OCI-LY1 (cell line): ENCODE data around the gene DNM2.

Experiments used
- H2AFZ ChIP-seq: fragments of 200-600 bp; sonication (generic), shearing (Covaris generic); 2 replicates; pipeline ENCODE4 v1.6.0; 2014; ENCODE audit warnings: antibody characterized with exemption, mild to moderate bottlenecking, low read length
- H3F3A ChIP-seq: fragments of 200-600 bp; sonication (generic), shearing (Covaris generic); 2 replicates; pipeline ENCODE4 v1.6.0; 2014; ENCODE audit warnings: mild to moderate bottlenecking, antibody characterized with exemption, low read length, moderate library complexity; ENCODE audit not compliant: insufficient read depth
- H3K27ac ChIP-seq: fragments of 200-600 bp; sonication (generic); 2 replicates; pipeline ENCODE4 v1.5.1; 2014; ENCODE audit warnings: low read length, mixed run types, mild to moderate bottlenecking, low read depth; ENCODE audit not compliant: poor library complexity, severe bottlenecking
- H3K27me3 ChIP-seq: fragments of 200-600 bp; sonication (generic); 2 replicates; pipeline ENCODE4 v1.6.0; 2014; ENCODE audit warnings: antibody characterized with exemption, mild to moderate bottlenecking, low read length, moderate library complexity; ENCODE audit not compliant: insufficient read depth
- H3K36me3 ChIP-seq: fragments of 200-600 bp; sonication (generic); 2 replicates; pipeline ENCODE4 v1.6.1; 2014; ENCODE audit warnings: mild to moderate bottlenecking, antibody characterized with exemption, low read length, moderate library complexity, mixed read lengths; ENCODE audit not compliant: insufficient read depth
- H3K4me1 ChIP-seq: fragments of 200-600 bp; sonication (generic); 2 replicates; pipeline ENCODE4 v1.5.1; 2014; ENCODE audit warnings: mild to moderate bottlenecking, low read length, moderate library complexity; ENCODE audit not compliant: insufficient read depth, severe bottlenecking
- H3K4me2 ChIP-seq: fragments of 200-600 bp; sonication (generic), shearing (Covaris generic); 2 replicates; pipeline ENCODE4 v1.6.1; 2014; ENCODE audit warnings: low read length
- H3K4me3 ChIP-seq: fragments of 200-600 bp; sonication (generic); 2 replicates; pipeline ENCODE4 v1.5.1; 2014; ENCODE audit warnings: low read length, low read depth, mild to moderate bottlenecking, mixed read lengths; ENCODE audit not compliant: poor library complexity, severe bottlenecking
- H3K79me2 ChIP-seq: fragments of 200-600 bp; shearing (Covaris generic); 2 replicates; pipeline ENCODE4 v1.6.1; 2016; ENCODE audit warnings: mixed run types, low read length, mixed read lengths; ENCODE audit not compliant: insufficient read depth
- H3K9ac ChIP-seq: fragments of 200-600 bp; sonication (generic), shearing (Covaris generic); 2 replicates; pipeline ENCODE4 v1.6.1; 2014; ENCODE audit warnings: mild to moderate bottlenecking, low read length, mixed read lengths
- H3K9me2 ChIP-seq: fragments of 200-600 bp; sonication (generic), shearing (Covaris generic); 2 replicates; pipeline ENCODE4 v1.6.1; 2014; ENCODE audit warnings: low read depth, mild to moderate bottlenecking, low read length, mixed read lengths
- H3K9me3 ChIP-seq: fragments of 200-600 bp; shearing (Covaris generic); 2 replicates; pipeline ENCODE4 v1.6.1; 2014; ENCODE audit warnings: low read length, mixed read lengths
- H4K20me1 ChIP-seq: fragments of 200-600 bp; sonication (generic), shearing (Covaris generic); 2 replicates; pipeline ENCODE4 v1.6.0; 2016; ENCODE audit warnings: mild to moderate bottlenecking, low read length; ENCODE audit not compliant: insufficient read depth
- EZH2 ChIP-seq: fragments of 200-600 bp; sonication (generic), shearing (Covaris generic); IDR thresholded peaks from 2 replicates; pipeline ENCODE4 v1.8.0; 2017; ENCODE audit warnings: borderline replicate concordance, mixed run types, mild to moderate bottlenecking, antibody characterized with exemption, low read length, moderate library complexity, mixed read lengths
- TF ChIP-seq, protein P1 (sequence below): fragments of 200-600 bp; sonication (generic), shearing (Covaris generic); IDR thresholded peaks from 2 replicates; pipeline ENCODE4 v1.5.1; 2017; ENCODE audit warnings: mild to moderate bottlenecking, antibody characterized with exemption, low read length, moderate library complexity, mixed read lengths

Gene DNM2

DNA sequence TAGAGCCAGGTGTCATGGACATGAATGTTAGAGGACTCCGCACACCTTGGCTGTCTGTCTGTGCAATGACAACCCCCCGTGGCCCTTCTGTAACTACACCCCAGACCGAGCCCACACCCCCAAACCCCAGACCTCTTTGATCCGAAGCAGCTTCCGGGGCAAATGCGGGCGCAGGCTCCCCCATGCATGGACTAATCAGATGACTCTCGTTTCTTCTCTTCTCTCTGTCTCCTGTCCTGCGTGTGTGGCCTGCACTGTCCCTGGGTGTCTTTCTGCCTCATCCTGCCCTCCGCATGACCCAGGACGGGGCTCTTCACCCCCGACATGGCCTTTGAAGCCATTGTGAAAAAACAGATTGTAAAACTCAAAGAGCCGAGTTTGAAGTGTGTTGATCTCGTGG is 79.2 kb downstream of the DNM2 start:
- Histone ChIP-seq H3K27ac (peak overlapping the region; percentile 32), H3F3A (no peaks in the 10 kb centered on the region), H3K9me2 (no peaks in the 10 kb centered on the region), H3K27me3 (no peaks in the 10 kb centered on the region), H3K9ac (no peak overlapping the region; the same call in 1 of the 2 replicates), H3K4me2 (no peak overlapping the region), H3K4me1 (peaks cover 12% of the 10 kb centered on the region), H3K9me3 (no peaks in the 10 kb centered on the region), H2AFZ (no peak overlapping the region), H3K4me3 (no peak overlapping the region), H3K79me2 (no peaks in the 10 kb centered on the region), H3K36me3 (peaks cover 77% of the 10 kb centered on the region), H4K20me1 (no peaks in the 10 kb centered on the region)
- TF ChIP-seq, protein P1, sequence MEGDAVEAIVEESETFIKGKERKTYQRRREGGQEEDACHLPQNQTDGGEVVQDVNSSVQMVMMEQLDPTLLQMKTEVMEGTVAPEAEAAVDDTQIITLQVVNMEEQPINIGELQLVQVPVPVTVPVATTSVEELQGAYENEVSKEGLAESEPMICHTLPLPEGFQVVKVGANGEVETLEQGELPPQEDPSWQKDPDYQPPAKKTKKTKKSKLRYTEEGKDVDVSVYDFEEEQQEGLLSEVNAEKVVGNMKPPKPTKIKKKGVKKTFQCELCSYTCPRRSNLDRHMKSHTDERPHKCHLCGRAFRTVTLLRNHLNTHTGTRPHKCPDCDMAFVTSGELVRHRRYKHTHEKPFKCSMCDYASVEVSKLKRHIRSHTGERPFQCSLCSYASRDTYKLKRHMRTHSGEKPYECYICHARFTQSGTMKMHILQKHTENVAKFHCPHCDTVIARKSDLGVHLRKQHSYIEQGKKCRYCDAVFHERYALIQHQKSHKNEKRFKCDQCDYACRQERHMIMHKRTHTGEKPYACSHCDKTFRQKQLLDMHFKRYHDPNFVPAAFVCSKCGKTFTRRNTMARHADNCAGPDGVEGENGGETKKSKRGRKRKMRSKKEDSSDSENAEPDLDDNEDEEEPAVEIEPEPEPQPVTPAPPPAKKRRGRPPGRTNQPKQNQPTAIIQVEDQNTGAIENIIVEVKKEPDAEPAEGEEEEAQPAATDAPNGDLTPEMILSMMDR: no peak
- TF ChIP-seq EZH2: no peak

DNA sequence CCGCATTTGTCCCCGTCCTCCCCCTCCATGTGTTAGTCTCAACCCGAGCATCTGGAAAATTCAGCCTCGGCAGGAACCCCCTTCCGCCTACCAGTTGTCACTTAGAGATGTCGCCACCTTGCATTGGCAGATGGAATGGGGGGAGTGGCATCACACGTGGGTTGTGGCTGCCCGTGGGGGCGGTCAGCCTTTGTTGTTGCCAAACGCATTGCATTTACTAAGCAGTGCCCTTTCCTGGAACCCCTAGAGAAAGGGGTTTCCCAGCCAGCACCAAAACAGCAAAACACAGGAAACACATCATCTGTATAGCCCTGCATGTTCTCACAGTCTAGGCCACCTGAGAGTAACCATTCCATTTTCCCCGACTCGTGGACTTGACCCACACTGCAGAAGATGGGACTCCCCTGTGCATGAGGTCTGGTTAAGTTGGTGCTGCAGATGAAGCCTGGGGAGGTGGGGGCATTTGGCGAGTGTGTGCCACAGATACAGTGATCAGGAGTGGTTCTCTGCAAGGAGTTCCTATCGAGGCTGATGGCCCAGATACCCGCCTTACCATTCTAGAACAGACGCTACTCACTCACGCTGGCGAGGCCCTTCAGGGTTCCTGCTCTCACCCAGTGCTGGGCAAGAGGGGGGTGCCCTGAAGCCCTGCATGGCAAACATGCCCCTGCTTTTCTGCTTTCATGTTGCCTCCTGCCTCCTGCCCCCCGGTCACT is 79.8 kb downstream of the DNM2 start:
- Histone ChIP-seq H3K9ac (no peak overlapping the region; the same call in 1 of the 2 replicates), H3K27ac (peak overlapping the region; percentile 32), H3F3A (no peaks in the 10 kb centered on the region), H3K36me3 (peaks cover 82% of the 10 kb centered on the region), H3K4me1 (peaks cover 12% of the 10 kb centered on the region), H3K9me2 (no peaks in the 10 kb centered on the region), H2AFZ (no peak overlapping the region), H4K20me1 (no peaks in the 10 kb centered on the region), H3K9me3 (no peaks in the 10 kb centered on the region), H3K79me2 (no peaks in the 10 kb centered on the region), H3K27me3 (no peaks in the 10 kb centered on the region), H3K4me2 (no peak overlapping the region), H3K4me3 (no peak overlapping the region)
- TF ChIP-seq, protein P1: no peak
- TF ChIP-seq EZH2: no peak

DNA sequence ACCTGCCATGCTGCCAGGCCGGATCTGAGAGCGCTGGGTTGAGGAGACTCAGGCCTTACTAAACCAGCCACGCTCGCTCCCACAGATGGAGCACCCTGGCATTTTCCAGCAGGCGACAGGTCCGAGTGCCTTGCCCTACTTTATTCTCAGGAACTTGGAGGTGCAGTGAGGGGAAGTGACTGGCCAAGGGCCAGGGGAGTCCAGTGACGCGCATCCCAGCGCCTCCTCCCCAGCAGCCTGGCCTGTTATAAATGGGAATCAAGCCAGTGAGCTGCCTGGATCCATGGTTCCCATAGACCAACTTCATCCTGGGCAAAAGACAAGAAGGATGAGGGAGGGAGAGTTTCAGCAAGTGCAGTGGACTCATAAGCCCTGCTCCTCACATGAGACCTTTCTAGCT is 82.6 kb downstream of the DNM2 start:
- Histone ChIP-seq H3K27me3 (no peaks in the 10 kb centered on the region), H3F3A (no peaks in the 10 kb centered on the region), H4K20me1 (no peaks in the 10 kb centered on the region), H3K4me1 (peaks cover 12% of the 10 kb centered on the region), H3K9me3 (no peaks in the 10 kb centered on the region), H3K4me3 (no peak overlapping the region), H3K4me2 (no peak overlapping the region), H3K79me2 (no peaks in the 10 kb centered on the region), H3K9me2 (no peaks in the 10 kb centered on the region), H3K36me3 (peaks cover 86% of the 10 kb centered on the region), H2AFZ (no peak overlapping the region), H3K27ac (no peak overlapping the region), H3K9ac (no peak overlapping the region)
- TF ChIP-seq EZH2: no peak
- TF ChIP-seq, protein P1: no peak
